PFSK-1 (cell line): ENCODE measurements around the gene KCNQ1.

Source experiments
- FOXP2 ChIP-seq: optimal IDR thresholded peaks from 2 replicates; pipeline ENCODE3; 2011; ENCODE audit warnings: borderline replicate concordance, control low read depth, inconsistent platforms; ENCODE audit not compliant: insufficient read depth; ENCODE audit errors: extremely low read length, extremely low read depth
- POLR2AphosphoS5 ChIP-seq: IDR thresholded peaks from 2 replicates; pipeline ENCODE4 v1.6.1; 2012; ENCODE audit warnings: low read depth, mild to moderate bottlenecking, control low read depth, low read length, moderate library complexity
- REST ChIP-seq, 2 experiments: IDR thresholded peaks; 2 replicates each; pipeline versions ENCODE4 v1.6.1 to v1.8.0; 2011 to 2012; ENCODE audit warnings: low read depth in 2 of 2, low read length in 2 of 2, control low read depth in 1 of 2, inconsistent platforms in 1 of 2, mild to moderate bottlenecking in 1 of 2, moderate library complexity in 1 of 2; ENCODE audit not compliant: insufficient read depth in 1 of 2
- SIN3A ChIP-seq: IDR thresholded peaks from 2 replicates; pipeline ENCODE4 v1.6.1; 2012; ENCODE audit warnings: mild to moderate bottlenecking, low read length, moderate library complexity, borderline replicate concordance; ENCODE audit not compliant: insufficient read depth
- TAF1 ChIP-seq: IDR thresholded peaks from 2 replicates; pipeline ENCODE4 v1.6.1; 2012; ENCODE audit warnings: low read length, control low read depth, borderline replicate concordance; ENCODE audit not compliant: insufficient read depth

The KCNQ1 gene

DNA sequence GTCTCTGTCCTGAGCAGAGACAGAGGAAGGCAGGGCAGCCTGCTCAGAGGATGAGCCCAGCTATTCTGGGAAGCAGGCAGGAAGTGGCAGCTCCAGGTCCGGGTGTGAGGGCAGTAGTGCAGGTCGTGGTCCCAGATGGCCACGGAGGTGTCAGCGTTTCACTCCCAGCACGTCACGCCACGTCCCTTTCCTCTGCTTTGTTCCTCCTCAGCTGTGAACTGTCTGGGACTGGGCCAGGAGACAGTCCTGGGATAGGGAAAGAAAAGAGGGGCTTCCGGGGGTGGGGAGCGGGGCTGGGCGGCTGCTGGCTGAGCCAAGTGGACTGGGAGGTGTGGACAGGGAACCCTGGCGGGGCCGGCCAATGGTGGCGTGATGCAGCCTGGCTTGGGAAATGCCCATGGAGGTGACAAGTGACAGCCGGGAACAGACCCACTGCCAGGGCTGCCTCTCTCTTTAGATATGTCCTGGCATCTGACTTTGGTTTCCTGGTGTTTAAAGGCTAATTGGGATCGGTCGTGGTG lies 64.7 kb downstream of the KCNQ1 start:
- TF ChIP-seq TAF1 (no peak), POLR2AphosphoS5 (no peak), SIN3A (no peak), REST (IDR thresholded peaks at IDR 0.05; ENCODE audit: insufficient read depth in 1 of 2, low read depth in 2 of 2, low read length in 2 of 2) (no peak), FOXP2 (no peak)

DNA sequence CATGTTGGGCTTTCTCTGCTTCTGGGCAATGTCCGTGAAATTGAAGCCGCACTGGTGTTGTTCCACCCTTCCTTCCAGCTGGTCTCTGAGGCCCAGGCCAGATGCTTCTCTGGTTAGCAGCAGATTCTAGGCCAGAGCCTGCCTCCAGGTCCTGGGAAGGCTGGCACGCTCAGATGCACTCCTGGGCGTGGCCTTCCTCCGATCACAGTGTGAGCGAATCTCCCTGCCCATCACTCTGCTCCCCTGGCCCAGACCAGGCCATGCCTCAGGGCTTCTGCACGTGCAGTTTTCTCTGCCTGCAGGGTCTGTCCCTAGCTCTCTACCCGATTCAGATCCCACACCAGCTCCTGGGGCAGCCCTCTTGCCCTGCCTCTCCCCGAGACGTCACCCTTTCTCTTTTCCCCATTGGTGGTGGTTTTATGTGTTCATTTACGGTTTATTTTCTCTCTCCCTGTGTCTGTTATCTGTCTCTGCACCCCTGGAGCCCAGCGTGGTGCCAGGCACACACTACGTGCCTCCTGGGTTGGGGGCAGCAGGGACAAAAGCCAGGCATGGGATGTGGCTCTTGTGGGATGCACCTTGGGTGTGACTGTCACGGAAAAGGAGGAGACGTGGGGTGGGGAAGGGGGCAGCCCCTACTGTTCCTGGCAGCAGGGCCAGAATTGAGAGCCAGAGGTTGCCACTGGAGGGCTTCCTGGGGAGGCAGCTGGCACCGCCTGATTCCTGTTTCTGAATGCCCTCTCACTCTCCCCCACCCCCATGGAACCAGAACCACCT lies 66.0 kb downstream of the KCNQ1 start:
- TF ChIP-seq POLR2AphosphoS5 (no peak), SIN3A (no peak), REST (IDR thresholded peaks at IDR 0.05; ENCODE audit: insufficient read depth in 1 of 2, low read depth in 2 of 2, low read length in 2 of 2) (no peak), TAF1 (no peak), FOXP2 (no peak)

- TF ChIP-seq FOXP2 (no peak), SIN3A (no peak), REST (IDR thresholded peaks at IDR 0.05; ENCODE audit: insufficient read depth in 1 of 2, low read depth in 2 of 2, low read length in 2 of 2) (no peak), POLR2AphosphoS5 (no peak), TAF1 (no peak)
These were observed 66.9 kb downstream of the KCNQ1 start for GRCh38 chr11:2511421-2512369.

DNA sequence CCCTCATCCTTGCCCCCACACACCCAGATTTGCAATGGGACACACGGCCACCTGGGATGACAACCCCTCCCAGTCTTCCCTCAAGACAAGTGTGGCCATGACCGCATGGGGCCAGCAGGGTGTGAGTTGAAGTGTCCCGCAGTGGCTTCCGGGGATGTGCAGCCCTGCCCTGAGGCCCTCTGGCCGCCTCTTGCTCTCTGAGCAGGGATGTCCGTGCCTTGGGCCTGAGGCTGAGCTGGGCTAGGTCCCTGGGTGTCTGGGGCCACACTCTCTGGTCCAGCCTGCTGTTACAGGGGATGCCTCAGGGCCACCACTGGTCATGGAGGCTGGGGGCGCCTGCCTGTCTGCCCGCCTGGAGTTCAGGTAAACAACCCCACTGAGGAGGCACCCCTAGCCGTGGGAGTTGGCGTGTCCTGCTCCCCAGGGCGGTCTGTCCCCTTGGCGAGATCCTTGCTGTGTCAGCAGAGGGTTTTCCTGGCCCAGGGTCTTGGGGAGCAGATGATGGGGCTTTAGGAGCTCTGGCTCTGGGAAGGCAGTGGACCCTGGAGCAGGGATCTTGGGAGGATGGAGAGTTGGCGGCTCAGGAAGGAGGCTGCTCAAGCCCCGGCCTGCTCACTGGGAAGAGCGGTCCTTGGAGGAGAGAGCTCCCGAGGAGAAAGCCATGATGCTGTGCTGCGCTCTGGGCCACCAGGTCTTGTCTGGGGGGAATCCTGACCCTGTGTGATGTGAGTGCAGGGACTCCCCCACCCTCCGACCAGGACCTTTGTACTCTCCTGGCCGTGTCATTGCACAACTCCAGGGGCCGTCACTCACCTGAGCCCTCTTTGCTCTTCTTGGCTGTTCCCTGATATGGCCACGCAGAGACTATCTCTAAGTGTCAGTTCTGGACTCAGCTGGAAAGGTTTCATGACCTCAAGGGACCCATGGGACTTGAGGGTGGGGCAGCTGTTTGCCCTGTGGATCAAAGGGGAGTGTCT lies 67.9 kb downstream of the KCNQ1 start:
- no peak for TF ChIP-seq TAF1
- TF ChIP-seq FOXP2, result no peak
- no peak for TF ChIP-seq POLR2AphosphoS5
- no peak for TF ChIP-seq REST (IDR thresholded peaks at IDR 0.05; ENCODE audit: insufficient read depth in 1 of 2, low read depth in 2 of 2, low read length in 2 of 2)
- no peak for TF ChIP-seq SIN3A
